ENCODE measurements around the gene LDB2.

Gene LDB2

GRCh38 chr4:16750216-16750615 is 148.2 kb downstream of the LDB2 start:
- Mint-ChIP-seq H3K4me3 (no peak overlapping the region), H3K36me3 (ENCODE audit: low read depth) (no peaks in the 10 kb centered on the region), H3K27ac (no peak overlapping the region), H3K4me1 (peaks cover 1% of the 10 kb centered on the region), H3K9me3 (no peaks in the 10 kb centered on the region), H3K27me3 (ENCODE audit: low read depth, poor library complexity) (no peaks in the 10 kb centered on the region)
- DNase-seq = no peak
- TF ChIP-seq CTCF (IDR thresholded peaks at IDR 0.05) = no peak

GRCh38 chr4:16745887-16746286 is 152.6 kb downstream of the LDB2 start:
- DNase-seq = no peak
- Mint-ChIP-seq H3K36me3 (ENCODE audit: low read depth) (no peaks in the 10 kb centered on the region), H3K4me3 (no peak overlapping the region), H3K9me3 (no peaks in the 10 kb centered on the region), H3K27me3 (ENCODE audit: low read depth, poor library complexity) (peaks cover 2% of the 10 kb centered on the region), H3K4me1 (peaks cover 6% of the 10 kb centered on the region), H3K27ac (no peak overlapping the region)
- no peak for TF ChIP-seq CTCF (IDR thresholded peaks at IDR 0.05)

- peaks cover 2% of the 10 kb centered on the region for H3K27me3 Mint-ChIP-seq (ENCODE audit: low read depth, poor library complexity)
- TF ChIP-seq CTCF (IDR thresholded peaks at IDR 0.05) = no peak
- no peaks in the 10 kb centered on the region for H3K36me3 Mint-ChIP-seq (ENCODE audit: low read depth)
- no peak overlapping the region for H3K4me3 Mint-ChIP-seq
- H3K9me3 Mint-ChIP-seq = no peaks in the 10 kb centered on the region
- peak; percentile 2 for DNase-seq
- H3K4me1 Mint-ChIP-seq = peaks cover 8% of the 10 kb centered on the region
- peak overlapping the region; percentile 54 for H3K27ac Mint-ChIP-seq
Measured at GRCh38 chr4:16745009-16745635, 153.3 kb downstream of the LDB2 start.

- no peaks in the 10 kb centered on the region for H3K9me3 Mint-ChIP-seq
- H3K4me3 Mint-ChIP-seq = no peak overlapping the region
- H3K27ac Mint-ChIP-seq = no peak overlapping the region
- no peak for DNase-seq
- no peaks in the 10 kb centered on the region for H3K36me3 Mint-ChIP-seq (ENCODE audit: low read depth)
- no peak for TF ChIP-seq CTCF (IDR thresholded peaks at IDR 0.05)
- peaks cover 2% of the 10 kb centered on the region for H3K27me3 Mint-ChIP-seq (ENCODE audit: low read depth, poor library complexity)
- peaks cover 9% of the 10 kb centered on the region for H3K4me1 Mint-ChIP-seq
Measured at GRCh38 chr4:16741287-16741686, 157.2 kb downstream of the LDB2 start.

GRCh38 chr4:16739997-16740624 is 158.3 kb downstream of the LDB2 start:
- no peaks in the 10 kb centered on the region for H3K36me3 Mint-ChIP-seq (ENCODE audit: low read depth)
- no peak for DNase-seq
- H3K4me1 Mint-ChIP-seq = peaks cover 7% of the 10 kb centered on the region
- no peaks in the 10 kb centered on the region for H3K9me3 Mint-ChIP-seq
- no peak overlapping the region for H3K4me3 Mint-ChIP-seq
- no peak for TF ChIP-seq CTCF (IDR thresholded peaks at IDR 0.05)
- no peak overlapping the region for H3K27ac Mint-ChIP-seq
- H3K27me3 Mint-ChIP-seq (ENCODE audit: low read depth, poor library complexity) = peaks cover 2% of the 10 kb centered on the region

GRCh38 chr4:16738558-16738957 is 159.9 kb downstream of the LDB2 start:
- no peak for TF ChIP-seq CTCF (IDR thresholded peaks at IDR 0.05)
- H3K27me3 Mint-ChIP-seq (ENCODE audit: low read depth, poor library complexity) = no peaks in the 10 kb centered on the region

More at GRCh38 chr4:16738558-16738957, 159.9 kb downstream of the LDB2 start:
- no peak for DNase-seq
- Mint-ChIP-seq H3K36me3 (ENCODE audit: low read depth) (no peaks in the 10 kb centered on the region), H3K9me3 (no peaks in the 10 kb centered on the region), H3K4me3 (no peak overlapping the region), H3K27ac (no peak overlapping the region), H3K4me1 (peaks cover 4% of the 10 kb centered on the region)

Data from nephron progenitor cell (in vitro differentiated cells).